Esophagus muscularis mucosa (tissue), 4 donors: Measurements from ENCODE around the gene HCFC1. TPM values are rescaled to one million over a fixed set of nuclear protein-coding genes. Genes with fewer than 3 reads are reported as not detected.

ENCODE experiments used
- DNase-seq: peaks from one replicate; pipeline ENCODE4 v3.0.0-alpha.2; 2017; ENCODE audit errors: extremely low spot score
- H3K27ac ChIP-seq, 4 donors: fragments of 200-600 bp; sonication (generic); replicated peaks in 1 of 4; 1 replicate in 3 of 4; 2 replicates in 1 of 4; pipeline ENCODE4 v1.5.1; 2016 to 2019; ENCODE audit warnings: mild to moderate bottlenecking in 1 of 4
- H3K27me3 ChIP-seq, 4 donors: fragments of 200-600 bp; sonication (generic); one replicate each; pipeline versions ENCODE4 v1.5.1 to v1.6.0; 2016 to 2019
- H3K36me3 ChIP-seq, 4 donors: fragments of 200-600 bp; sonication (generic); one replicate each; pipeline ENCODE4 v1.5.1; 2016 to 2019
- H3K4me1 ChIP-seq, 4 donors: fragments of 200-600 bp; sonication (generic); one replicate each; pipeline ENCODE4 v1.5.1; 2016 to 2019
- H3K4me3 ChIP-seq, 4 donors: fragments of 200-600 bp; sonication (generic); 1 replicate in 2 of 4; 2 replicates in 2 of 4; pipeline ENCODE4 v1.5.1; 2016 to 2019; ENCODE audit warnings: mild to moderate bottlenecking in 4 of 4, moderate library complexity in 1 of 4
- H3K9me3 ChIP-seq, 4 donors: fragments of 200-600 bp; sonication (generic); 1 replicate in 3 of 4; 2 replicates in 1 of 4; pipeline ENCODE4 v1.5.1; 2016 to 2019
- EP300 ChIP-seq: sonication (generic); formaldehyde crosslinking; IDR thresholded peaks from one replicate; pipeline ENCODE4 v1.6.1; 2017; ENCODE audit warnings: antibody characterized with exemption
- POLR2A ChIP-seq: fragments of 450-650 bp; IDR thresholded peaks from one replicate; pipeline ENCODE4 v1.6.1; 2017; ENCODE audit warnings: antibody characterized with exemption, moderate library complexity, mild to moderate bottlenecking, low read depth
- POLR2AphosphoS5 ChIP-seq, 2 donors: sonication (generic); formaldehyde crosslinking; IDR thresholded peaks; one replicate each; pipeline ENCODE4 v1.6.1; 2017; ENCODE audit warnings: antibody characterized with exemption in 2 of 2
- WGBS: methylation state at CpG from one replicate; pipeline ENCODE4 v1.1.5; 2018; 5-methylcytosine and 5-hydroxymethylcytosine counted together
- intact Hi-C: fragments of 100-400 bp; cut with DNase I; formaldehyde crosslinking; loops from one replicate; pipeline ENCODE4 v1.15.1; 2023
- total RNA-seq, 4 donors: library from RNA; depleted of rRNA; stranded (reverse); fragments of >200 nt; gene quantifications; one replicate each; pipeline versions ENCODE4 v1.1.0 to v1.2.1, GENCODE V29; 2016
- TF ChIP-seq, protein P1 (sequence below), 3 experiments: fragments of 200-600 bp in 2 of 3; fragments of 450-650 bp in 1 of 3; sonication (generic) in 2 of 3; IDR thresholded peaks; one replicate each; pipeline ENCODE4 v1.5.1; 2017 to 2019; ENCODE audit warnings: antibody characterized with exemption in 3 of 3, mild to moderate bottlenecking in 2 of 3, moderate library complexity in 1 of 3

The HCFC1 gene
- total RNA-seq, 4 donors from 2014 or later: 50.7 to 102 (median 60.8) TPM

DNA sequence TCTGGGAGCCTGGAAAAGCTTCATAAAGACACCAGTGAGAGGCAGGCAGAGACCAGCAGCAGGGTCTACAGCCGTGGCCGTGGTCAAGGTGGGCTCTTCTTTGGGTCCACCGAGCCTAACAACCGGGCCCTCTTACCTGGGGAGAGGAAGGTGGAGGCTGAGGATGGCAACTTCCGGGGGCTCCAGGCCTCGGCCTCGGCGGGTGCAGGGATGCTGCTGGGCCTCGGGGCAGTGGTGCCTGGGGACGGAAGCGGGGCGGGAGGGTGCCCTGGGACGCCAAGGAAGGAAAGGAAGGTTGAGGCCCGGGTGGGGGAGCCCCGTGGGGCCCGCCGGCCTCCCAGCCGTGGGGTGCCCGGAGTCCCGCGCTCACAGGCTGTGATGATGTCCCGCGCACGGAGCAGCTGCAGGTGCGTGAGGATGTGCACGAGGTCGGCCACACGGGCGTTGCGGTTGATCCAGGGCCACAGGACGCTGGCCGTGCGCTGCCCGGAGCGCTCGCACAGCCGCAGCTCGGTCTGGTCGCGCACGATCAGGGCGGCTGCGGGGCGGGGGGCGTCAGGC lies 47.5 kb upstream of the HCFC1 start:
- peaks cover 0 to 33% (median 23%) of the 10 kb centered on the region in 4 donors for H3K36me3 ChIP-seq
- intact Hi-C loops: loop anchor here (5.0 kb wide), 1 partner anchor 33 kb away; no protein-coding TSS in a partner anchor

DNA sequence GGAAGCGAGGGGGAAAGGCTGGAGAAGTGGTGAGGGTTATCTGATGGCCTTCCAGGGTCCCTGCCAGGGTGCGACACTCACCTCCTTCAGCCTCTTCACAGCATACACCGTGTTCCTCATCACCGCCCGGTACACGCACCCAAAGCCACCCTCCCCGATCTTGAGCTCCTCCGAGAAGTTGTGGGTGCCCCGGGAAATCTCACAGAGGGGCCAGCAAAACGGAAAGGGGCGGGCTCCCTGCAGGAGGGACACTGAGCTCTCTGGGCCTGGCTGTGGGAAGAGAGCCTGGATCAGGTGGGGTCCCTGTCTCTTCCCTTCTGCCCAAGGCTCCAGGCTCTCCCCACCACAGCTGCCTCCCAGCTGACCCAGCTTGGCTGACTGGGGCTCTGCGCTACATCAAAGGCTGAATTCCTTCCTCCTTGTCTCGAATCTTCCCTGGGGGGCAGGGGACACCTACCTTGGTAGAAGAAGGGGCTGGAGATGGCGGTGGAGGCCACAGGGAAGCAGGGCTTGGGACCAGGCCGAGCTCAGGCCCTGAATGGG lies 47.0 kb upstream of the HCFC1 start:
- Histone ChIP-seq H3K9me3 (no peaks in the 10 kb centered on the region), H3K4me1 (peaks cover 6 to 44% (median 35%) of the 10 kb centered on the region in 4 donors), H3K27ac (peak overlapping the region; percentile 77 to 90 (median 86)), H3K36me3 (peaks cover 0 to 33% (median 23%) of the 10 kb centered on the region in 4 donors), H3K4me3 (peak overlapping the region; percentile 60 to 71 (median 63)), H3K27me3 (no peaks in the 10 kb centered on the region)
- no peak for TF ChIP-seq POLR2A
- TF ChIP-seq EP300: no peak
- TF ChIP-seq, protein P1, sequence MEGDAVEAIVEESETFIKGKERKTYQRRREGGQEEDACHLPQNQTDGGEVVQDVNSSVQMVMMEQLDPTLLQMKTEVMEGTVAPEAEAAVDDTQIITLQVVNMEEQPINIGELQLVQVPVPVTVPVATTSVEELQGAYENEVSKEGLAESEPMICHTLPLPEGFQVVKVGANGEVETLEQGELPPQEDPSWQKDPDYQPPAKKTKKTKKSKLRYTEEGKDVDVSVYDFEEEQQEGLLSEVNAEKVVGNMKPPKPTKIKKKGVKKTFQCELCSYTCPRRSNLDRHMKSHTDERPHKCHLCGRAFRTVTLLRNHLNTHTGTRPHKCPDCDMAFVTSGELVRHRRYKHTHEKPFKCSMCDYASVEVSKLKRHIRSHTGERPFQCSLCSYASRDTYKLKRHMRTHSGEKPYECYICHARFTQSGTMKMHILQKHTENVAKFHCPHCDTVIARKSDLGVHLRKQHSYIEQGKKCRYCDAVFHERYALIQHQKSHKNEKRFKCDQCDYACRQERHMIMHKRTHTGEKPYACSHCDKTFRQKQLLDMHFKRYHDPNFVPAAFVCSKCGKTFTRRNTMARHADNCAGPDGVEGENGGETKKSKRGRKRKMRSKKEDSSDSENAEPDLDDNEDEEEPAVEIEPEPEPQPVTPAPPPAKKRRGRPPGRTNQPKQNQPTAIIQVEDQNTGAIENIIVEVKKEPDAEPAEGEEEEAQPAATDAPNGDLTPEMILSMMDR (IDR thresholded peaks at IDR 0.05): no peak
- TF ChIP-seq POLR2AphosphoS5 (IDR thresholded peaks at IDR 0.05): no peak
- WGBS: 90% methylated on average over 10 of the region's 15 CpGs
- DNase-seq: no peak
- intact Hi-C loops: loop anchor here (5.0 kb wide), 1 partner anchor 34 kb away; no protein-coding TSS in a partner anchor

More for the DNA sequence above, 47.5 kb upstream of the HCFC1 start:
- Histone ChIP-seq H3K4me3 (peak overlapping the region; percentile 60 to 71 (median 63)), H3K9me3 (no peaks in the 10 kb centered on the region), H3K27ac (peak overlapping the region; percentile 77 to 90 (median 86)), H3K4me1 (peaks cover 6 to 39% (median 31%) of the 10 kb centered on the region in 4 donors), H3K27me3 (no peaks in the 10 kb centered on the region)
- DNase-seq: no peak
- 40% methylated on average over 17 of the region's 45 CpGs for WGBS
- TF ChIP-seq, protein P1 (IDR thresholded peaks at IDR 0.05): no peak
- no peak for TF ChIP-seq EP300
- no peak for TF ChIP-seq POLR2A
- TF ChIP-seq POLR2AphosphoS5 (IDR thresholded peaks at IDR 0.05): no peak

DNA sequence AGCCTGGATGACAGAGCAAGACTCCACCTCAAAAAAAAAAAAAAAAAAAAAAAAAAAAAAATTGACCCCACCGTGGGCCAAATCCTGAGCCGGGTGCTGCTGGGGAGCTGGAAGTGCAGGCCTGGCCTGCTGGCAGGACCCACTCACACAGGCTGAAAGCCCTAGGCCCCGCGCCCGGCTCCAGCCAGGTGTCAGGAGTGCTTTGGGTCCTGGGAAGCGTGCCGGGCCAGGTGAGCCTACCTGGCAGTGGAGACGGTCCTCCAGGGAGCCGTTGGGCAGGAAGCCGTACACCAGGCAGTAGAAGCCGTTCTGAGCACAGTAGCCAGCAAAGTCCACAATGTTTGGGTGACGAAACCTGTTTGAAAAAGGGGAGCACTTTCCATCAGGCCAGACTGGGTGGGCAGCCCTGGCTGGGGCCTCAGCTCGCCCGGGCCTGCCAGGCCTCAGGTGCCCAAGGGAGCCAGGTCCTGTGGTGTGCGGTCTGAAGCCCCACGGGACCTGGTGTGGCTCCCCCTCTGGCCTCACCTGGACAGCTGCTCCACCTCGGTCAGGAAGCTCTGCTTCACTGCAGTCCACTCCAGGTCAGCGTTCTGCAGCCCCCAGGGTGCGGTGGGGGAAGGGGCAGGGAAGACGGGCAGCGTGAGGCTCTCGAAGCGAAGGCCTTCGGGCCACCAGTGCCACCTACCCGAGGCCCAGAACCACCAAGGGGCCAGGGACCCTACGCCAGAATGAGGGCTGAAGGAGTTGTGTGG lies 46.3 kb upstream of the HCFC1 start:
- Histone ChIP-seq H3K36me3 (peaks cover 0 to 33% (median 23%) of the 10 kb centered on the region in 4 donors), H3K4me1 (peaks cover 6 to 50% (median 36%) of the 10 kb centered on the region in 4 donors), H3K4me3 (peak overlapping the region in 1 of 4 donors; percentile 71), H3K27me3 (no peaks in the 10 kb centered on the region), H3K27ac (peak overlapping the region in 3 of 4 donors; percentile 77 to 90 (median 83)), H3K9me3 (no peaks in the 10 kb centered on the region)
- WGBS: 83% methylated on average over 21 of the region's 26 CpGs
- TF ChIP-seq EP300 (no peak), POLR2AphosphoS5 (IDR thresholded peaks at IDR 0.05) (no peak), POLR2A (no peak)
- TF ChIP-seq, protein P1 (IDR thresholded peaks at IDR 0.05): no peak
- DNase-seq: no peak
- intact Hi-C loops: loop anchor here (5.0 kb wide), 1 partner anchor 34 kb away; no protein-coding TSS in a partner anchor

DNA sequence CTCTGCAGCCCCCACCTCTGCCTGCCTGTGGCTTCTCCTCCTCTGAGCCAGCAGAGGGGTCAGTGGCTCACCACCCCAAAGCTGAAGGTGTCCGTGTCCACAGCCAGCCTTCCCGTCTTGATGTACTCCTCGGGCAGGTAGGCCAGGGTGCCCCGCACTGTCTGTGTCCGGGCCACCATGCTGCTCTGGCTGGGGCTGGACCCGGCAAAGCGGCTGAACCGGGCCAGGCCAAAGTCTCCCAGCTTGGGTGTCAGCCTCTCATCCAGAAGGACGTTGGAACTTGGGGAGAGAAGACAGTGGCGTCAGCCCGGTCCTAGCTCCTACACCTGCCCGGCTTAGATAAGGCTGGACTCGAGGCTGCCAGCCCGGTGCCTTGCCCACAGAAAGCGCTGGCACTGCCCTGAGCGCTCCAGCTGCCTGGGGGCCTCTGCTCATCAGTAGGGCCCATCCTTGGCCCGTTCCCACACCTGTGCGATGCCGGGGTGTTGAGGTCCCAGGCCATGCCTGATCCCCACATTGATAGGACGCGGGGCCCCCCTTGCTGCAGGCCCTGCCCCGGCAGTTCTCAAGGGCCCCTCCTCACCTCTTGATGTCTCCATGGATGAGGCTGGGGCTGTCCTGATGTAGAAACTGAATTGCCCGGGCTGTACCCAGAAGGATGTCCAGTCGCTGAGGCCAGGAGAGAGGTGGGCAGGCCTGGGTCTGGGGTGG lies 44.9 kb upstream of the HCFC1 start:
- 96% methylated on average over 6 of the region's 24 CpGs for WGBS
- Histone ChIP-seq H3K9me3 (no peaks in the 10 kb centered on the region), H3K27ac (no peak overlapping the region), H3K36me3 (peaks cover 0 to 41% (median 29%) of the 10 kb centered on the region in 4 donors), H3K4me3 (no peak overlapping the region), H3K4me1 (peaks cover 6 to 42% (median 37%) of the 10 kb centered on the region in 4 donors), H3K27me3 (no peaks in the 10 kb centered on the region)
- TF ChIP-seq, protein P1 (IDR thresholded peaks at IDR 0.05): no peak
- TF ChIP-seq EP300 (no peak), POLR2AphosphoS5 (IDR thresholded peaks at IDR 0.05) (no peak), POLR2A (no peak)
- intact Hi-C loops: loop anchor here (5.0 kb wide), 1 partner anchor 36 kb away; no protein-coding TSS in a partner anchor
- no peak for DNase-seq
